ENCODE data around the gene PNPLA5. TPM values are rescaled to one million over a fixed set of nuclear protein-coding genes. Genes with fewer than 3 reads are reported as not detected.

PNPLA5 gene
- total and polyA plus RNA-seq, 9 of the 15 experiments (the other 6 are each of a cell fraction or from before 2014, with no cell fraction given) = not detected

DNA sequence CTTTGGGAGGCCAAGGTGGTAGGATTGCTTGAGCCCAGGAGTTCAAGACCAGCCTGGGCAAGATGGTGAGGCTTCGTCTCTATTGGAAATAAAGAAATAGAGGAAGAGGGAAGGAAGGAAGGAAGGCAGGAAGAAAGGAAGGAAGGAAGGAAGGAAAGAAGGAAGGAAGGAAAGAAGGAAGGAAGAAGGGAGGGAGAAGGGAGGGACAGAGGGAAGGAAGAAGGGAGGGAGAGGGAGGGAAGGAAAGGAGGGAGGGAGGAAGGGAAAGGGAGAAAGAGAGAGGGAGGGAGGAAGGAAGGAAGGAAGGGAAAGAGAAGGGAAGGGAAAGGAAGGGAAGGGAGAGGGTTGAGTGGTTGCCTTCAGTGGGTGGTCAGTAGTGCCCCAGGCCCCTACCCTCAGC lies 17.9 kb upstream of the PNPLA5 start:
- ChIA-PET POLR2A (no interaction called here), CTCF (ENCODE audit: low intra/inter-chr PET ratio) (no interaction called here)
- H3K9ac ChIP-seq (ENCODE audit: insufficient read depth in 1 of 2, low read depth in 2 of 2, low read length in 2 of 2) = no peak overlapping the region
- no TSS peak for BruUV-seq (replicated peaks)
- no peaks in the 10 kb centered on the region for H4K20me1 ChIP-seq (replicated peaks; ENCODE audit: control insufficient read depth, insufficient read depth, low read length)
- H3K9me1 ChIP-seq (ENCODE audit: control insufficient read depth, insufficient read depth, low read length) = no peaks in the 10 kb centered on the region
- intact Hi-C loops (cut with micrococcal nuclease) (no loop called here), in situ Hi-C loops (cut with MboI) (no loop called here)
- no peaks in the 10 kb centered on the region for H3K79me2 ChIP-seq (ENCODE audit: control insufficient read depth, insufficient read depth, low read length)
- FAIRE-seq = no peak
- H3K36me3 ChIP-seq (ENCODE audit: control insufficient read depth, insufficient read depth, low read length) = no peaks in the 10 kb centered on the region
- no peak overlapping the region for H3K4me2 ChIP-seq (ENCODE audit: insufficient read depth, low read length)
- no peaks in the 10 kb centered on the region for H3K9me3 ChIP-seq (replicated peaks; ENCODE audit: control insufficient read depth, insufficient read depth, low read depth, low read length)
- no peak overlapping the region for H3K27ac ChIP-seq (ENCODE audit: extremely low read depth, low read depth, low read length)
- no peak overlapping the region for H3K4me3 ChIP-seq
- TF ChIP-seq MECOM (CRISPR knock-in tag; IDR thresholded peaks at IDR 0.05) = no peak
- TF ChIP-seq ESRRB (CRISPR knock-in tag; IDR thresholded peaks at IDR 0.05; ENCODE audit: borderline replicate concordance) = no peak
- no peak for TF ChIP-seq TFAM (CRISPR knock-in tag; conservative IDR thresholded peaks at IDR 0.05)
- no peak for TF ChIP-seq SRSF9 (IDR thresholded peaks at IDR 0.05; ENCODE audit: borderline replicate concordance, low read depth, low read length)
- no peak for TF ChIP-seq CHD1 (IDR thresholded peaks at IDR 0.05; ENCODE audit: low read length)
- no peak for TF ChIP-seq ETS2 (tag; IDR thresholded peaks at IDR 0.05; ENCODE audit: borderline replicate concordance, poor library complexity, severe bottlenecking)
- TF ChIP-seq XRCC4 (IDR thresholded peaks at IDR 0.05; ENCODE audit: extremely low read depth, insufficient read depth, insufficient read length) = no peak
- TF ChIP-seq ZEB2 (IDR thresholded peaks at IDR 0.05) = no peak
- TF ChIP-seq, protein P1, sequence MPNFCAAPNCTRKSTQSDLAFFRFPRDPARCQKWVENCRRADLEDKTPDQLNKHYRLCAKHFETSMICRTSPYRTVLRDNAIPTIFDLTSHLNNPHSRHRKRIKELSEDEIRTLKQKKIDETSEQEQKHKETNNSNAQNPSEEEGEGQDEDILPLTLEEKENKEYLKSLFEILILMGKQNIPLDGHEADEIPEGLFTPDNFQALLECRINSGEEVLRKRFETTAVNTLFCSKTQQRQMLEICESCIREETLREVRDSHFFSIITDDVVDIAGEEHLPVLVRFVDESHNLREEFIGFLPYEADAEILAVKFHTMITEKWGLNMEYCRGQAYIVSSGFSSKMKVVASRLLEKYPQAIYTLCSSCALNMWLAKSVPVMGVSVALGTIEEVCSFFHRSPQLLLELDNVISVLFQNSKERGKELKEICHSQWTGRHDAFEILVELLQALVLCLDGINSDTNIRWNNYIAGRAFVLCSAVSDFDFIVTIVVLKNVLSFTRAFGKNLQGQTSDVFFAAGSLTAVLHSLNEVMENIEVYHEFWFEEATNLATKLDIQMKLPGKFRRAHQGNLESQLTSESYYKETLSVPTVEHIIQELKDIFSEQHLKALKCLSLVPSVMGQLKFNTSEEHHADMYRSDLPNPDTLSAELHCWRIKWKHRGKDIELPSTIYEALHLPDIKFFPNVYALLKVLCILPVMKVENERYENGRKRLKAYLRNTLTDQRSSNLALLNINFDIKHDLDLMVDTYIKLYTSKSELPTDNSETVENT (CRISPR knock-in tag; IDR thresholded peaks at IDR 0.05) = no peak
- TF ChIP-seq TSC22D4 (tag; IDR thresholded peaks at IDR 0.05) = no peak
- TF ChIP-seq POLR3G (IDR thresholded peaks at IDR 0.05; ENCODE audit: extremely low read depth, insufficient read length, insufficient replicate concordance) = no peak
- no peak for TF ChIP-seq HDAC6 (IDR thresholded peaks at IDR 0.05; ENCODE audit: low read depth, low read length)
- no peak for TF ChIP-seq ZNF3 (CRISPR knock-in tag; IDR thresholded peaks at IDR 0.05)
- TF ChIP-seq ETV1 (tag; conservative IDR thresholded peaks at IDR 0.05; ENCODE audit: low read depth) = no peak
- DNase-seq (ENCODE audit: extremely low read depth in 1 of 4, low spot score in 3 of 4) = no peak
- no peak for ATAC-seq
- no CpG with 5 or more reads among the region's 1 CpG for WGBS (ENCODE audit: insufficient coverage, low coverage, missing lambda C conversion rate)
- H3K4me1 ChIP-seq (replicated peaks in 1 of 2; ENCODE audit: control insufficient read depth in 2 of 2, insufficient read depth in 2 of 2, low read length in 2 of 2) = no peaks in the 10 kb centered on the region; a peak in 1 of 5 replicates
- H2AFZ ChIP-seq (ENCODE audit: low read depth, low read length) = no peak overlapping the region
- H3K27me3 ChIP-seq (ENCODE audit: control insufficient read depth in 2 of 2, insufficient read depth in 2 of 2, low read length in 2 of 2) = peaks cover 0 to 9% of the 10 kb centered on the region in 2 experiments; a peak in 1 of 5 replicates
